Amniotic epithelial cell (primary cell): ENCODE results near the gene RTP5.

Experiments
- DNase-seq: peaks from one replicate; pipeline ENCODE4 v3.0.0-alpha.2; 2010; ENCODE audit warnings: low read depth

RTP5 gene

DNA sequence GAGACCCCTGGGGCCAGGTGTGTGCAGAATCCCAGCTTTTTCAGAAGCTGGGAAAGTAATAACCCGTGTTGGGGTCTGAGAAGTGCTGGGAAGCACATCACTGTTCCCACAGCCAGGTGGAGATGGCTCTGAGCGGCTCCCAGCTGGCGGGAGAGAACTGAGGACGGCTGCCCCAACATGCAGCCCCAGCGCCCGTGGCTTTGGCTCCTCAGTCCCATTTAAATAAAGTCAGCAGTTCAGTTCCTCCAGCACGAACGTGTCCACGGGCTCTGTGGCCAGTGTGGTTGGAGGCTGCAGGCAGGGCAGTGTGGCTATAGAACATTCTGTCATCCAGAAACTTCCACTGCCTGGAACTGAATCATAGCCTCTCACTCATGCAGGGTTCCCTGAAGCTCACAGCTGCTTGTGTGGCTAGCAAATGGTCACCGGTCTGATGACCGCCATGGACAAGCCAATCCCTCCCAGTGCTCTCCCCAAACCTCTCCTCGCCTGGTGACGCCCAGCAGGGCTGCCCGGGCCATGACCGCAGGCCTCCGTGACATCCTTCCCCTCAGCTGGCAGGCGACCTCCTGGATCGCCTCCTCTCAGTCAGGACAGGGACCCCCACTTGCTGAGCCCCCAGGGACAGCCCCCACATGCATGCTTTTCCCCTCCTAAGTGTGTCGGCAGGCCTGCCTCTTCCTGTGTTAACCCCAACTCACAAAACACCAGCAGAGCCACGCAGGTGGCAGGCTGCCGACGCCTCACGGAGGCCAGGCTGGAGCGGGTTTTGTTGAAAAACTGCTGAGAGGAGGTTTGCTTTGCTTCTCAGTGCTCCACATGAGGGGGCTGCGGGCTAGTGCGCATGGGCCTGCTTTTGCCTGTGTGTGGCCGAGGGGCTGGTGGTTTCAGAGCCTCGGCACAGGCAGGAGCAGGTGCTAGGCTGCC is 1.3 kb downstream of the RTP5 start:
- DNase-seq: no peak

DNA sequence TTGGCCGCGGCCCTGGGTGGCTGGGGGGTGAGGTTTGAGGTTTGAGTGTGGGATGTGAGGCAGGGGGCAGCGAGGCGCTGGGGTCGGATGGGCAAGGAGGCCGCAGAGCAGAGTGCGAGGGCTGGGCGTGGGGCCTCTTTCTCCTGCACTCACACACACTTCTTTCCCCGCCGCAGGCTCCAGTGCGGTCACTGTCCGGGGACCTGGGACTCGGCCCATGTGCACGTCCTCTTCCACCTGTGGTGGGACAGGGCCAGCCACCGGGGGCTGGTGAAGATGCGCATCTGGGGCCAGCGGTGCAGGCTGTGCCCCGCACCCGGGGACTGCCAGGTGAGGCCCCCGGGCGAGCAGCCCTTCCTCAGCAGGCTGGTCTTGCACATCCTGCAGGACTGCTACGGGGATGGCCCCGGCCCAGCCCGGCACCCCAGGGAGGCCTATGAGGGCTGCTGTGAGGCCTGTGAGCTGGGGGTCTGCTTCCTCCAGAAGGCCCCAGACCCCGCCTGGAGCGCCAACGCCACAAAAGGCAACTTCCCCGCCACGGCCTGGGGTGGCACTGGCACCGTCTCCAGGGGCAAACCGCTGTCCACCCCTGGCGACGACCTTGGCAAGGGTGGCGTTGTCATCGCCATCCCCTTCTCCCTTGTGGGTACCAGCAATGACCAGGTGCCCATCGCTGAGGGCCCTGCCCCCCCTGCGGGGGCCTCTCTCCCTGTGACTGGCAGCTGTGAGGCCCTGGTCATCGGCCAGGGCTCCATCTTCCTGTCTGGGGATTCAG is 2.2 kb downstream of the RTP5 start:
- no peak for DNase-seq

- no peak for DNase-seq
These were observed 2.7 kb downstream of the RTP5 start for GRCh38 chr2:241872313-241872642.

DNA sequence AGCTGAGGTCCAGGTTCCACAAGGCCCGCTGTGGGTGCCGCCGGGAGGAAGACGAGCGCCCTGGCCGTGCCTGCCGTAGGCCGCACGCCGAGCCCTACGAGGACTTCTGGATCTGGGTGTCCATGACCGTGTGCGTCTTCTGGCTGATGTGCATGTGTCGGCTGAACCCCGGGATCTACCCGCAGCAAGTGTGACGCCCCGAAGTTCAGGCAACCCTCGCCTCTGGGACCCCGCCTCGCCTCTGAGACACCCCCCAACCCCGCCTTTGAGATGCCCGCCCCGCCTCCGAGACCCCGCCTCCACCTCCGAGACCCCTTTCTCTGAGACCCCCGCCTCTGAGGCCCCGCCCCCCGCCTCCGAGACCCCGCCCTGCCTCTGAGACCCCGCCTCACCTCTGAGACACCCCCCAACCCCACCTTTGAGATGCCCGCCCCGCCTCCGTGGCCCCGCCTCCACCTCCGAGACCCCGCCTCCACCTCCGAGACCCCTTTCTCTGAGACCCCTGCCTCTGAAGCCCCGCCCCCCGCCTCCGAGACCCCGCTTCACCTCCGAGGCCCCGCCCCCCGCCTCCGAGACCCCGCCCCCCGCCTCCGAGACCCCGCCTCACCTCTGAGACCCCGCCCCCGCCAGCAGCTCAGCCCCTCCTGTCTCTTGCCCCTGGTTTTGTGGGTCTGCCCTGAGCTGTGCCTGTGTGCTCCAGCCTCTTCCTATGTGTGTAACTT is 3.7 kb downstream of the RTP5 start:
- DNase-seq: no peak

GRCh38 chr2:241873803-241874110 is 4.2 kb downstream of the RTP5 start:
- DNase-seq: no peak

- no peak for DNase-seq
These were observed 4.9 kb downstream of the RTP5 start for GRCh38 chr2:241874277-241874925.

- peak; percentile 31 for DNase-seq
These were observed 6.4 kb downstream of the RTP5 start for GRCh38 chr2:241875754-241876527.

DNA sequence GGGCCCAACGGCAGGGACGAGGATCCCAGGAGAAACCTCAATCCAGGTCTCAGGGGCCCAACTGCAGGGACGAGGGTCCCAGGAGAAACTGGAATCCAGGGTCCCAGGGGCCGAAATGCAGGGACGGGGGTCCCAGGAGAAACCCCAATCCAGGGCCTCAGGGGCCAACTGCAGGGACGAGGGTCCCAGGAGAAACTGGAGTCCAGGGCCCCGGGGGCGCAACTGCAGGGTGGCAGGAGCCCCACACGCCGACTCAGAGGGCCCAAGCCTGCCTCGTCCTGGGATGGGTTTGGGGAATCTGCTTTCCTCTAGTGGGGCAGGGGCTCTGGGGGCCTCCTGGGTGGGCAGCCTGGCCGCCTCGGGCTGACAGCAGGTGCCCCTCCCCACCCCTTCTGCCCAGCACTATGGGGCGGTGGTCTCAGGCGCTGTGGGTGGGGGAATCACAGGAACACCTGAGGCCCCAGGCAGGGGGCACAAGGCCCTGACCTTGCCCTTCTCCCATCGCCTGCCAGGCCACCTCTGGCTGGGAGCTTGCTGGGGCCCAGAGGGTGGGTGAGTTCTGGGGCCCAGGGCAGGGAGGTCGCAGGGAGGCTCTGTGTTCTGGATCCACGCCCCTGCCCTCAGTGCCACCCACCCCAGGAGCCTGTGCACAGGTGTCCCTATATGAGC is 7.1 kb downstream of the RTP5 start:
- no peak for DNase-seq

DNA sequence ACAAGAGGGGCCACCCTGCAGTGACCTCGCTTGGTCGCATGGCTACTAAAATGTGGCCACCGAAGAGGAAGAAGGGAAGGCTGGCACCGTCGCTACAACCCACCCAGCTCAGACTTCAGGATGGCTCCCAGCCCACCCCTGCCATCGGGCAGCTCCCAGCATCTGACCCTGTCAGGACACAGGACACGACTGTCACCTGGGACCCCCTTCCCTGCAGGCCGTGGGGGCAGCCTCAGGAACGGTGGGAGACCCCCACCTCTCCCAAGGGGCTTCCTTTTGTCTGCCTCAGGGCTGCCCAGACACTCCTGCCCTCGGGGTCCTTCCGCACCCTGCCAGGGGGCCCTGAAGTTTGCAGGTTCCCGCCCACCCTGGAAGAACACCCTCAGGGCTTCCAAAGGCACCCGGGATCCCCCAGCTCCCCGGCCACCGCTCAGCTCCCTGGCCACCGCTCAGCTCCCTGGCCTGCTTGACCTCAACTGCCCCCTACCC is 7.7 kb downstream of the RTP5 start:
- DNase-seq: no peak

DNA sequence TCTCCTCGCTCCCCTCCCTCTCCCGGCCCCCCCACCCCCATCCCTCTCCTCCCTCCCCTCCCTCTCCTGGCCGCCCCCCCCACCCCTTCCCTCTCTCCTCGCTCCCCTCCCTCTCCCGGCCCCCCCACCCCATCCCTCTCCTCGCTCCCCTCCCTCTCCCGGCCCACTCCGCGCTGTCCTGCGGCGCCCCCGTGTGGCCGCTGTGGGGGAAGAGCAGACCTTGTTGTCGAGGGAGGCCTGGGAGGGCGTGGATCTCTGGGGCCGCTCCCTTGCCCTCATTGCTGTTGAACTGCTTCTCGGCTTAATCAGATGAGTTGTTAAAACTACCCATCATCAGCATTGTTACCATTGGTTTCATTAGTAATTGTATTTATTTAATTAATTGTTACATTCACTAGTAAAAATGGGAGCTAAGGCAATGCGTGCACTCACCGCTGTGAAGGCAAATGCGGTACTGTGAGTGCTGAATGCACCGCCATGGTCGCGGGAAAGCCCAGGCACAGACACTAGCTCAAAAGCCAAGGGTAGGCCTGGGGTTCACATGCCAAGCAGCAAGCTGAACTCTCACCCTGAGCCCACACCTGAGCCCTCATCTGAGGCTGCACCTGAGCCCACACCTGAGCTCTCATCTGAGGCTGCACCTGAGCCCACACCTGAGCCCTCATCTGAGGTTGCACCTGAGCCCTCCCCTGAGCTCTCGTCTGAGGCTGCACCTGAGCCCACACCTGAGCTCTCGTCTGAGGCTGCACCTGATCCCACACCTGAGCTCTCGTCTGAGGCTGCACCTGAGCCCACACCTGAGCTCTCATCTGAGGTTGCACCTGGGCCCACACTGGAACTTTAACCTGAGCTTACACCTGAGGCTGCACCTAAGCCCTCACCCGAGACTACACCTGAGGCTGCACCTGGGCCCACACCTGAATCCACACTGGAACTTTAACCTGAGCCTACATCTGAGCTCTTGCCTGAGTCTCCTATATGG is 8.8 kb downstream of the RTP5 start:
- DNase-seq: peak; percentile 57

DNA sequence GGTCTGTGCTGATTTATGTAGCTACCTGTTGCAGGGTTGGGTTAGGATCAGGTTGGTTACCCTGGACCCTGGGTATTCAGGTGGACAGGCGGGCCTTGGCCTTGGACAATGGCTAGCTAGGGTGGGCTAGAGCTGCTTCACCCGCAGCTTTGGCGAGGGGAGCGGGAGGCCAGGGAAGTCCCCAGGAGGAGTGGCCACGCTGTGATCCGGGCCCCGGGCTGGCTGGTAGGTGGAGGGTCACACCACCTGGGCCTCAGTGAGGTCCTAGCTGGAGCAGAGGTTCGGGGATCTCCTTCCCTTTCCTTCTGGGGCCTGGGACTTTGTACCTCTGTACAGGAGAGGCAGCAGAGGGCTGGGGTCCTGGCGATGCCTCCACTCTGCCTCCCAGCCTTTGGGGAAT is 9.8 kb downstream of the RTP5 start:
- DNase-seq: no peak

- no peak for DNase-seq
These were observed 11.0 kb downstream of the RTP5 start for GRCh38 chr2:241880311-241881073.

GRCh38 chr2:241882091-241882625 is 12.6 kb downstream of the RTP5 start:
- DNase-seq: no peak

- DNase-seq: no peak
These were observed 15.4 kb downstream of the RTP5 start for GRCh38 chr2:241884951-241885290.

DNA sequence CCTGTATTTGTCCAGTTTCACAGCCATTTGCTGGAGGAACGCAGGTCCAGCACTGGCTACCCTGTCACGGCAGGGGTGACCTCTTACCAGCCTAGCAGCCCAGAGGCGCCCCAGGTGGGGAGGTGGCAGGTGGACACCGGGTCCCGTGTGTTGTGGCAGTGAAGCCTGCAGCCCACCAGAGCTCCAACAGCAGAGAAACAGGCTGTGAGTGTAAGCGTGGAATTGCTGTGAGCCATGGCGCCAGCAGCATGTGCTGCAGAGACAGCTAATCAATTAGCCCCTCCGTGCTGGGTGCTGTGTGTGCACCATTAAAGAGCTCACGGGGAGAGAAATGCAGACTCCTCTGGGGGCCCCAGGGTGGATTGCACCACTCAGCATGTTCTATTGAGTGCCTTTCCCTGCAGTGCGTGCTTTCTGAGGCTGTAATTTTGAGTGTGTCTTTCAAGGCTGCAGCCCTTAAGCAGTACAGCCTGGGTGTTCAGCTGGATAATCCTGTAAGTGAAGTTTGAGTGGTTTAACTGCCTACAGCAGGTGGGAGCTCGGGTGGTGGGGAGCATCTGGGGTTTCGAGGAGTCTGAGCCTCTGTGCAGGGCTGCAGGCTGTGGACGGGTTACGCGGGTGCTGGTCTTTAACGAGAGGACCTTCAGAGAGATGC is 15.9 kb downstream of the RTP5 start:
- no peak for DNase-seq

- DNase-seq: no peak
These were observed 16.6 kb downstream of the RTP5 start for GRCh38 chr2:241885946-241886643.

- no peak for DNase-seq
These were observed 17.4 kb downstream of the RTP5 start for GRCh38 chr2:241886840-241887447.
